Vagina (tissue), 2 donors: ENCODE results near the gene SLC66A2. TPM values are rescaled to one million over a fixed set of nuclear protein-coding genes. Genes with fewer than 3 reads are reported as not detected.

ENCODE experiments used
- DNase-seq, 2 donors: peaks; one replicate each; pipeline ENCODE4 v3.0.0-alpha.2; 2017; ENCODE audit errors: extremely low spot score in 2 of 2
- H3K27ac ChIP-seq: fragments of 200-600 bp; sonication (generic); one replicate; pipeline ENCODE4 v1.5.1; 2019
- H3K27me3 ChIP-seq: fragments of 200-600 bp; sonication (generic); one replicate; pipeline ENCODE4 v1.5.1; 2019
- H3K36me3 ChIP-seq, 2 donors: fragments of 200-600 bp; sonication (generic); one replicate each; pipeline ENCODE4 v1.5.1; 2017 to 2019
- H3K4me1 ChIP-seq: fragments of 200-600 bp; sonication (generic); one replicate; pipeline ENCODE4 v1.5.1; 2019
- H3K4me3 ChIP-seq, 2 donors: fragments of 200-600 bp; sonication (generic); 1 replicate in 1 of 2; 2 replicates in 1 of 2; pipeline ENCODE4 v1.5.1; 2016 to 2019
- H3K9me3 ChIP-seq: fragments of 200-600 bp; sonication (generic); one replicate; pipeline ENCODE4 v1.5.1; 2019
- POLR2A ChIP-seq, 2 donors: fragments of 450-650 bp; IDR thresholded peaks; one replicate each; pipeline ENCODE4 v1.6.1; 2017; ENCODE audit warnings: antibody characterized with exemption in 2 of 2, mild to moderate bottlenecking in 2 of 2, moderate library complexity in 2 of 2
- POLR2AphosphoS5 ChIP-seq, 2 donors: sonication (generic); formaldehyde crosslinking; IDR thresholded peaks; one replicate each; pipeline ENCODE4 v1.9.0; 2017; ENCODE audit warnings: antibody characterized with exemption in 2 of 2, mild to moderate bottlenecking in 2 of 2, low read depth in 1 of 2; ENCODE audit not compliant: insufficient read depth in 1 of 2
- intact Hi-C: fragments of 100-400 bp; cut with DNase I; formaldehyde crosslinking; loops from one replicate; pipeline ENCODE4 v1.15.1; 2023
- total RNA-seq: library from RNA; depleted of rRNA; stranded (reverse); fragments of >200 nt; gene quantifications from one replicate; pipeline ENCODE4 v1.2.3, GENCODE V29; 2016
- TF ChIP-seq, protein P1 (sequence below), 3 experiments: fragments of 450-650 bp in 2 of 3; fragments of 200-600 bp in 1 of 3; sonication (generic) in 1 of 3; IDR thresholded peaks; one replicate each; pipeline ENCODE4 v1.5.1; 2017 to 2019; ENCODE audit warnings: antibody characterized with exemption in 3 of 3, mild to moderate bottlenecking in 2 of 3, moderate library complexity in 2 of 3

Gene SLC66A2
- total RNA-seq, 1 donor from 2014 or later, result 32.2 TPM

DNA sequence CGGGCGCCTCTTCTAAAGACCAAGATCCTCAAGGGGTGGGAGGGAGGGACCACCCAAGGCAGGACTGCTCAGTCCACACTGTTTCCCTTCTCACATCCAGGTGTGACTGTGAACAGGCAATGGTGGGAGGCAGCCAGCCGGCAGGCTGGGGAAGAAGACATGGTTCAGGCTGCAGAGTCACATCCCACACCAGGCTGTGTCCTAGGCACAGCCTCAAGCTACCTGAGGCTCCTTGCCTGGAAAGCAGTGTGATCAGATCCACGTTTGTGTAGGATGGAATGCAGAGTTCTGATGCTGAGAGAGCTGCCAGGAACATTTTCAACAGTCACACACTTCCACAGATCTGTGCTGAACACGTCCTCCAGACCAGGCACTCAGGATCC is 16.4 kb downstream of the SLC66A2 start:
- H3K9me3 ChIP-seq, result peaks cover 19% of the 10 kb centered on the region
- DNase-seq, result no peak
- intact Hi-C loops, result no loop called here

DNA sequence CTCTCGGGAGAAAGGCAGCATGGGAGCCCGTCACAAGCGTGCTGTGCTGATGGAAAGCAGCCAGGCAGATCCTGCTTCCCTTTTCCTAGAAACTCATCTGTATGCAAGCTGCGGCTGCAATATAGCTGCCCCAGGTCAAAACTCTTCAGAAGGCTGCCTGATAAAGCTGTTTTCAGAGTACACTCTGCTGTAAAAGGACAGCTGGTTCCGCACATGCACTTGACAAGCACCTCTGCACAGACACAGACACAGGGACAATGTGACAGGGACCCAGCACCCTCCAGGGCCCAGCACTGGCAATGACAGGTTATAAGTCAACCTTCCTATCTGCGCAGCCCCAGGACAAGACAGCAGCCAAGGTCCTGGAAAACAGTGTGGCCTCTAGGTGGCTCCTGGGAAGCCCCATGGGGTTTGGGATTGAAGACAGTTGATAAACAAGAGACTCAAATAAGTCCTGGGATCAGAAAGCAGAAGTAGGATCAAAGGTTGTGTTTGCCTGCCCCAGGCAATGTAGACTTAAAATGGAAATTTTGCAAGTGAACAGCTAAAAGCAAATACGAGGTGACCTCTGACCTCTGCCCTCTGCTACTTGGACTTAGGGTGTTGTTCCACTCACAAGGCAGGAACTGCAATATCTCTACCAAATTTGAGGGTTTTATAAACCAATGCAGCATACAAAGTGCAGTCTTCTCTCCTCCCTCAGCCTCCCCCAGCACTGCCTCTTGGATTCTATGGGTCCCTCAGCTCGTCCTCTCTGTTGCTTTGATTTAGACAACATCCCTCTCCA is 16.9 kb downstream of the SLC66A2 start:
- DNase-seq, result no peak
- TF ChIP-seq POLR2AphosphoS5 (IDR thresholded peaks at IDR 0.05; ENCODE audit: insufficient read depth in 1 of 2, low read depth in 1 of 2), result no peak
- TF ChIP-seq, protein P1, sequence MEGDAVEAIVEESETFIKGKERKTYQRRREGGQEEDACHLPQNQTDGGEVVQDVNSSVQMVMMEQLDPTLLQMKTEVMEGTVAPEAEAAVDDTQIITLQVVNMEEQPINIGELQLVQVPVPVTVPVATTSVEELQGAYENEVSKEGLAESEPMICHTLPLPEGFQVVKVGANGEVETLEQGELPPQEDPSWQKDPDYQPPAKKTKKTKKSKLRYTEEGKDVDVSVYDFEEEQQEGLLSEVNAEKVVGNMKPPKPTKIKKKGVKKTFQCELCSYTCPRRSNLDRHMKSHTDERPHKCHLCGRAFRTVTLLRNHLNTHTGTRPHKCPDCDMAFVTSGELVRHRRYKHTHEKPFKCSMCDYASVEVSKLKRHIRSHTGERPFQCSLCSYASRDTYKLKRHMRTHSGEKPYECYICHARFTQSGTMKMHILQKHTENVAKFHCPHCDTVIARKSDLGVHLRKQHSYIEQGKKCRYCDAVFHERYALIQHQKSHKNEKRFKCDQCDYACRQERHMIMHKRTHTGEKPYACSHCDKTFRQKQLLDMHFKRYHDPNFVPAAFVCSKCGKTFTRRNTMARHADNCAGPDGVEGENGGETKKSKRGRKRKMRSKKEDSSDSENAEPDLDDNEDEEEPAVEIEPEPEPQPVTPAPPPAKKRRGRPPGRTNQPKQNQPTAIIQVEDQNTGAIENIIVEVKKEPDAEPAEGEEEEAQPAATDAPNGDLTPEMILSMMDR (IDR thresholded peaks at IDR 0.05), result no peak
- no peak for TF ChIP-seq POLR2A (IDR thresholded peaks at IDR 0.05)
- Histone ChIP-seq H3K4me3 (no peak overlapping the region), H3K27ac (no peak overlapping the region), H3K36me3 (peaks cover 0 to 37% of the 10 kb centered on the region in 2 donors), H3K9me3 (peaks cover 24% of the 10 kb centered on the region), H3K27me3 (no peaks in the 10 kb centered on the region), H3K4me1 (peaks cover 7% of the 10 kb centered on the region)
- intact Hi-C loops, result no loop called here

More for the DNA sequence above, 16.4 kb downstream of the SLC66A2 start:
- peaks cover 7% of the 10 kb centered on the region for H3K4me1 ChIP-seq
- TF ChIP-seq POLR2AphosphoS5 (IDR thresholded peaks at IDR 0.05; ENCODE audit: insufficient read depth in 1 of 2, low read depth in 1 of 2), result no peak
- TF ChIP-seq, protein P1 (IDR thresholded peaks at IDR 0.05), result no peak
- no peak for TF ChIP-seq POLR2A (IDR thresholded peaks at IDR 0.05)
- H3K36me3 ChIP-seq, result peaks cover 0 to 32% of the 10 kb centered on the region in 2 donors
- no peaks in the 10 kb centered on the region for H3K27me3 ChIP-seq
- no peak overlapping the region for H3K4me3 ChIP-seq
- H3K27ac ChIP-seq, result no peak overlapping the region

GRCh38 chr18:79933765-79934164 is 17.7 kb downstream of the SLC66A2 start:
- TF ChIP-seq POLR2AphosphoS5 (IDR thresholded peaks at IDR 0.05; ENCODE audit: insufficient read depth in 1 of 2, low read depth in 1 of 2) (no peak), POLR2A (IDR thresholded peaks at IDR 0.05) (no peak)
- TF ChIP-seq, protein P1 (IDR thresholded peaks at IDR 0.05), result no peak
- H3K27me3 ChIP-seq, result no peaks in the 10 kb centered on the region
- H3K4me1 ChIP-seq, result peaks cover 5% of the 10 kb centered on the region
- no peak overlapping the region for H3K4me3 ChIP-seq
- peaks cover 0 to 44% of the 10 kb centered on the region in 2 donors for H3K36me3 ChIP-seq
- no peak overlapping the region for H3K27ac ChIP-seq
- DNase-seq, result no peak
- intact Hi-C loops, result no loop called here
- peaks cover 31% of the 10 kb centered on the region for H3K9me3 ChIP-seq

DNA sequence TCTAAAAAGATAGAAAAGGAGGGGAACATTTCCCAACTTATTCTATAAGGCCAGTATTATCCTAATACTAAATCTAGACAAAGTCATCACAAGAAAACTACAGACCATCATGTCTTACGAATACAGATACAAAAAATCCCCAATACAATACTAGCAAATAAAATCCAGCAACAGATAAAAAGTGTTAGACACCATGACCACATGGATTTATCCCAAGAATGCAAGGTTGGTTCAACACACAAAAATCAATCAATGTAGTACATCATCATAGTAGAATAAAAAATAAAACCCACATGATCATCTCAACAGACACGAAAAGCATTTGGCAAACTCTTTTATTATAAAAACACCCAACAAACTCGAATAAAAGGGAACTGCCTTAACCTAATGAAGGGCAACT is 18.5 kb downstream of the SLC66A2 start:
- no peak for DNase-seq
- no peaks in the 10 kb centered on the region for H3K4me1 ChIP-seq
- no peaks in the 10 kb centered on the region for H3K27me3 ChIP-seq
- no peak overlapping the region for H3K4me3 ChIP-seq
- TF ChIP-seq POLR2AphosphoS5 (IDR thresholded peaks at IDR 0.05; ENCODE audit: insufficient read depth in 1 of 2, low read depth in 1 of 2) (no peak), POLR2A (IDR thresholded peaks at IDR 0.05) (no peak)
- TF ChIP-seq, protein P1 (IDR thresholded peaks at IDR 0.05), result no peak
- intact Hi-C loops, result no loop called here
- no peak overlapping the region for H3K27ac ChIP-seq
- peaks cover 32% of the 10 kb centered on the region for H3K9me3 ChIP-seq
- H3K36me3 ChIP-seq, result peaks cover 0 to 51% of the 10 kb centered on the region in 2 donors

DNA sequence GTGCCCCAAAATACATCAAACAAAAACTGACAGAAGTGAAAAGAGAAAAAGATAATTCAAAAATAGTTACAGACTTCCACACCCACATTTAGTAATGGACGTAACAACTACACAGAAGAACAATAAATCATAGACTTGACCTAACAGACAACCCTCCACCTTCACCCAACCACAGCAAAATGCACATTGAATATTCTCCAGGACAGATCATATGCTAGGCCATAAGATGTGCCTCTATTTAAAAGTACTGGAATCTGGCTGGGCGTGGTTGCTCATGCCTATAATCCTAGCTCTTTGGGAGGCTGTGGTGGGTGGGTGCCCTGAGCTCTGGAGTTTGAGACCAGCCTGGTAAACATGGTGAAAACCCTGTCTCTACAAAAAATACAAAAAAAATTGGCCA is 20.0 kb downstream of the SLC66A2 start:
- intact Hi-C loops, result no loop called here

More for the DNA sequence above, 20.0 kb downstream of the SLC66A2 start:
- no peaks in the 10 kb centered on the region for H3K27me3 ChIP-seq
- no peak overlapping the region for H3K4me3 ChIP-seq
- TF ChIP-seq POLR2AphosphoS5 (IDR thresholded peaks at IDR 0.05; ENCODE audit: insufficient read depth in 1 of 2, low read depth in 1 of 2) (no peak), POLR2A (IDR thresholded peaks at IDR 0.05) (no peak)
- TF ChIP-seq, protein P1 (IDR thresholded peaks at IDR 0.05), result no peak
- no peak for DNase-seq
- no peak overlapping the region for H3K27ac ChIP-seq
- H3K4me1 ChIP-seq, result no peaks in the 10 kb centered on the region
- peaks cover 32% of the 10 kb centered on the region for H3K9me3 ChIP-seq
- peaks cover 0 to 49% of the 10 kb centered on the region in 2 donors for H3K36me3 ChIP-seq
